ENCODE measurements around the gene PIEZO2.
"Not testable (repeated sequence)": the region's sequence is repeated elsewhere in the genome, so short reads cannot be mapped to it uniquely, and the experiment has no call there.

PIEZO2 gene

GRCh38 chr18:10928772-10929373 lies 220.5 kb downstream of the PIEZO2 start:
- no peak for DNase-seq (ENCODE audit: low read depth in 1 of 2, low spot score in 1 of 2)

- DNase-seq (ENCODE audit: low read depth in 1 of 2, low spot score in 1 of 2) = no peak
Measured at GRCh38 chr18:10928011-10928771, 221.2 kb downstream of the PIEZO2 start.

DNA sequence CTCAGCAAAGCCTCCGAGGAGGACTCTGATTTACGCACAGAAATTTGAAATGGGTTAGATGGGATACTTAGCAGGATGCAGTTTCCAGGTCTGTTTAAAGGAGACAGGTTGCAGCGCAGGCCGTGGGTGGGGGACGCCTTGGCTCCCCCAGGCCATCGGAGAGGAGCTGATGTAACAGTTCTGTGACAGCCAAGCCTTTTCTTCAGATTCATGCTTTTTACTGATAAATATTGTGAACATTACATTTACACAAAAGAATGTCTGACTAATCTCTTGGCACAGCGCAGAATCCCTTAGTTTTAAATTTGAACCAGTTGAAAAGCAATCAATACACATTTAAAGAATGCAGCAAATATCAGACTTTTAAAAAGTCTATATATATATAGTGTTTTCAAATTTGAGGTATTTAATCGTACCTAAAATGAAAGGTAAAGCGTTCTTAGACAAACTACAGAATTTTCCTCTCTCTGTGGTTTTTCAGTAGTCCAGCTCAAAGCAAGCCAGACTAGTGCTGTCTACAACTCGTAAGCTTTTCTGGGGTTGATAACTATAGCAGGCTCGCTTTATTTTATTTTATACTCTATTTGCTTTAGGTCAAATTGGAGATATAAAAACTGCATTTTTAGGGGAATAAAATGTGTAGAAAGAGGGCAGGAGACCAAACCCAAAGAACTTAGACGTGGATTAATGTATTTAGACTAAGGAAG lies 221.9 kb downstream of the PIEZO2 start:
- no peak for DNase-seq (ENCODE audit: low read depth in 1 of 2, low spot score in 1 of 2)

DNA sequence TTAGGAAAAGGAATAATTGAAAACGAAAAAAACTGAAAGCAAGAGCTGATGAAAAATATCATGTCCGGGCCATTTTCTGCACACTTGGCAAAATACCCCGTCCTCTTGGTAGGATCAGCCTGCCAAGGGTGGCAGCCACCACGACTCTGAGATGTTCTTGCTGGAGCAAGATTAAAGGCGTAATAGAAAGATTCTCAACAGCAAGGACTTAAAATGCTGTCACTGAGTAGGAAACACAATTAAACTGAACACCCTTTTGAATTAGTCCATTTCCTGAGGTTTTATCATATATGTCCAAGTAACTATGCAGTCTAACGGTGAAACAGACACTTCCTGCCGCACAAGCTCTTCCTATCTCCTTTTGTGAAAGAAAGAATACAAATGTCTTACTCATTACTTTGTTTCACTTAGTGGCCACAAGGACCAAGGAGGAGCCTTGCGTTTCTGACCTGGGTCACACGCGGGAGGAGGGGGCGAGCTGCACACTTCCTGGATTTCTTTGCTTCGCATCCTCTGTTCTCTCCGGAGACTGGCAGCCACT lies 222.7 kb downstream of the PIEZO2 start:
- no peak for DNase-seq (ENCODE audit: low read depth in 1 of 2, low spot score in 1 of 2)

GRCh38 chr18:10924290-10924689 lies 225.1 kb downstream of the PIEZO2 start:
- no peak for DNase-seq (ENCODE audit: low read depth in 1 of 2, low spot score in 1 of 2)

DNA sequence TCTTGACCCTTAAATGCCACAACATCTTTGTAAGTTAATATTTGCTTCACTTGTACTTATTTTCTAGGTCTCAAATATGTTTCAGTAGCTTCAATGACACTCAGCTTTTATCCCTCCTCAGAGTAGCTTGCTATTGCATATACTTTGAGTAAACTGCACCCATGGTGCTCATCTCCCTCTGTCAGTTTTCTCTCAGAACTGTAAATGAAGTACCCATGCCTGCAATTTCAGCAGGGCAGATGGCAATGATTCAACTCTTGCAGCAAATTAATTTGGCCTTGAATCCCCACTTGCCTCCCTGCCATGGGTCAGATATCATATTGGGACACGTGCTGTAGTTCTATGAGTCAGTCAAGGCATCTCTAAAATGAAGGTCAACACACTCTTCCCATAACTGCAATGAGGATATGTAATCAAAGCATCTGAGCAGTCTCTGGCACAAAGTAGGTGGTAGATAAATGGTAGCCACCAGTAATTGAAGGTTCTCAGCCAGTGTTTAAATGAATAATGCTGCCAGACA lies 225.8 kb downstream of the PIEZO2 start:
- DNase-seq (ENCODE audit: low read depth in 1 of 2, low spot score in 1 of 2) = no peak

DNA sequence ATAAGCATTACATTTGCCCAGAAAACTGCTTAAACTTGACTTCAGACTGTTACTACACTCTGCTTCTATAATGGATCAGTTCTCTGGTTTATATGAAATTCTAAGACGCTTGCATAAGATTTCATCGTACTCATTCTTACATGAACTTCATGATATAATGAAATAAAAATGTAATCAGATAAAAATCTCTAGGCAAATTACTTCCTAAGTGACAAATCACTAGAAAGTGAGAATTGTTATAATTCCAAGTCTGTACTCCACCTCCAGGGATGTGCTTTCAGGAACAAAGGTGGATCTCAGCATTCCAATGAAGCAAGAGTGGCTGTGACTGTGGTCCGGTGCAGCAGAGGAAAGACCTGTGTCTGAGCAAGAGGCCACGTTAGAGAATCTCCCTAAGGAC lies 226.2 kb downstream of the PIEZO2 start:
- DNase-seq (ENCODE audit: low read depth in 1 of 2, low spot score in 1 of 2) = no peak

- not testable (repeated sequence) for DNase-seq (ENCODE audit: low read depth in 1 of 2, low spot score in 1 of 2)
Measured at GRCh38 chr18:10922712-10923111, 226.7 kb downstream of the PIEZO2 start.

DNA sequence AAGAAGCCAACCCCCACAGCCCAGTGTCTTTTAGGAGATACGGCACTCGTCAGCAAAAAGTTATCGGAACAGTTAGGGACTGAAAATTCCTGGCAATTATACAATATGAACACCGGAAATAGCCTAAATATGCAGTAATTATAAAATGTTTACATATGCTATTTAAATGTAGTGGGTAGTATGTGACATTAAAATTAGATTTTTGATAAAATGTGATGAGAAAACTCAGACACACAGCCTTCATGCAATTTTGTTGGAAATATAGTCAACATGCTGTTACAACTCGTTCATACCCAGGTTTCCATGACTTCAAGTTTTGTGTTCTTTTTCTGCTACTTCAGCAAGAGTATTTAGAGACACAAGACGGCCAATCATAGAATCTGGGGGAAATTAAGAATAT lies 229.1 kb downstream of the PIEZO2 start:
- DNase-seq (ENCODE audit: low read depth in 1 of 2, low spot score in 1 of 2) = not testable (repeated sequence)

DNA sequence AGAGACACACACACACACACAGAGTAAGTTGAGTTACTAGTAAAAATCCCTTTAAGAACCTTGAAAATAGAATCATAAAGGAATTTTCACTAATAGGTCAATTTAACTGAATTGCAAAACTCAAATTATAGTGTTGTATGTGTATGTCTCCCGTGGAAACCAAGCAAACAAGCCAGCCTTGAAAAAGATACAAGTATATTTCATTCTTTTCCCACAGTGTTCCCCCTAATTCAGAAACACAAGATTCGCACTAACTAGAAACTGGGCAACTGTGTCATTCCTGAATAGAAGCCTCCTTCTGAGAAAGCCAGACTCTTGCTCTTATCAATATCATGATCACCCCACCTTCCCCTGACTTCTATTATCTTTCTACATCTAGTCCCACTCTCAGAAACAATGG lies 229.5 kb downstream of the PIEZO2 start:
- no peak for DNase-seq (ENCODE audit: low read depth in 1 of 2, low spot score in 1 of 2)

- no peak for DNase-seq (ENCODE audit: low read depth in 1 of 2, low spot score in 1 of 2)
Measured at GRCh38 chr18:10916865-10917264, 232.5 kb downstream of the PIEZO2 start.

GRCh38 chr18:10916387-10916786 lies 233.0 kb downstream of the PIEZO2 start:
- DNase-seq (ENCODE audit: low read depth in 1 of 2, low spot score in 1 of 2) = no peak

DNA sequence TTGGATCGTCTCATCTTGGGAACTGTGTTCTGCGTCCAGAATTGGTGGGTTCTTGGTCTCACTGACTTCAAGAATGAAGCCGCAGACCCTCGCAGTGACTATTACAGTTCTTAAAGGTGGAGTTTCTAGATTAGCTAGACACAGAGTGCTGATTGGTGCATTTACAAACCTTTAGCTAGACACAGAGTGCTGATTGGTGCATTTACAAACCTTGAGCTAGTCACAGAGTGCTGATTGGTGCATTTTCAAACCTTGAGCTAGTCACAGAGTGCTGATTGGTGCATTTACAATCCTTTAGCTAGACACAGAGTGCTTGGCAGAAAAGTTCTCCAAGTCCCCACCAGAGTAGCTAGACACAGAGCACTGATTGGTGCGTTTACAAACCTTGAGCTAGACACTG lies 233.6 kb downstream of the PIEZO2 start:
- not testable (repeated sequence) for DNase-seq (ENCODE audit: low read depth in 1 of 2, low spot score in 1 of 2)

DNA sequence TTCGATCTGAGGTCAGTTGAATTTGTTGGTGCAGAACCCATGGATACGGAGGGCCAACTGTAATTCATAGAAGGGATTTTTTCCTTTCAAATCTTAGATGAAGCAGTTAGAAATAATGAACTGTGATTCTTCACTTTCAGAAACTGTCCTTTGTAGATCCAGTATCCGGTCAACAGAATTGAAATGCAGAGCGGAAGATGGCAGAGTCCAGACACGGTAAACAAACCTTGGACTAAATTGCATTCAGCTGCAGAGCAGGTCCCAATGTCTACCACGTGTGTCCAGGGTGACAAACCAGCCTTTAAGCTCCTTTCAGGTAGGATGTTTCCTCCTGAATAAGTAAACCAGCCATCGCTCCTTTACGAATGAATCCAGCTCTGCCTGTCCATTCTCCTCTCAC lies 234.8 kb downstream of the PIEZO2 start:
- not testable (repeated sequence) for DNase-seq (ENCODE audit: low read depth in 1 of 2, low spot score in 1 of 2)

DNA sequence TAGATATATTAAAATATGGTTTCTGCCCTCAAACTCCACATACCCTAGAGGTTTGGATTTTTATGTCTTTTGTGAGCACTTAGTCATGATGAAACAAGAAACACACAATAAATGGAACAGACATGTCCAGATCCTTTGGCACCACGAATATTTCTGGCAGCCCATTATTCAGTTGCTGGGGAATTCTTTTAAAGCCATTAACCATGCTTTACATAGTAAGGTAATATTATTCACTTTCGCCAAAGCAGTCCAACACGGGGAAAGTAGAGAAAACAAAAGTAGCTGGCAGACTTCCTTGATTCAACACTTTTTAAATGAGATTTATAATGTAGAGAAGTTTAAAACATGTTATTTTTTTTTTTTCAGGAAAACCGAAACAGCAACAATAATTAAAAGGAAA lies 235.4 kb downstream of the PIEZO2 start:
- DNase-seq (ENCODE audit: low read depth in 1 of 2, low spot score in 1 of 2) = no peak

- no peak for DNase-seq (ENCODE audit: low read depth in 1 of 2, low spot score in 1 of 2)
Measured at GRCh38 chr18:10912790-10913545, 236.4 kb downstream of the PIEZO2 start.

- no peak for DNase-seq (ENCODE audit: low read depth in 1 of 2, low spot score in 1 of 2)
Measured at GRCh38 chr18:10909724-10910123, 239.6 kb downstream of the PIEZO2 start.

DNA sequence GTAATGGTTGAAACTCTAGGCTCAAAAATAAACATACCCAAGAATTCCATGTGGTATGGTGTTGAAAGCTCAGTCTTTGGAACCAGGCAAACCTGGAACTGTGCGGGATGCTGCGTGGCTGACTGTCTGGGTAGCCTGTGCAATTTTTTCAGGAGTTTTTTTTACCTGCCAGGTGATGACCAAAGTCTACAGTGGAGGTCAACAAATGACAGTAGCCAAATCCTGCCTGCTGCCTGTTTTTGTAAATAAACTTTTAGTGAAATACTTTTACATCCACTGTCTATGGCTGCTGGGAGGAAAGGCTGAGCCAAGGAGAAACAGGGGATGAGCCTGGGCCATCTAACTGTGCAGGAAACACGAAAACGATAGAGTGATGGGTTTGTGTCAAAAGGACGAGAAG lies 240.6 kb downstream of the PIEZO2 start:
- no peak for DNase-seq (ENCODE audit: low read depth in 1 of 2, low spot score in 1 of 2)

DNA sequence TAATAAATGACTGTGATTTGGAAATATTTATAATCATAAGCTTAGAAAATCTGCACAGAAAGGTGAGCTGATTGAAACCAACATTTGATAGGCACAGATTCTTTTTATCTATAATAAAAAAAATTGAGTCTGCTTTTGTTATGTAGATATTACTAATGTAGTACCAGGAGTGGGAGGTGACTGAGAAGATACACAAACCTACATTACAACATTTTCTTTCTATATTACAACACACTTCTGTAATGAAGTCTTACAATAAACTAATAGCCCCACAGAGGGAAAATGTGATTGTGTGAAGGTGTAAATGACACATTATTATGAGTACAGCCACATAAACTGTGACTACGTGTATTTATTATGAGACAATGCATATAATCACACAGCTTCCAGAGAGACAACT lies 241.6 kb downstream of the PIEZO2 start:
- DNase-seq (ENCODE audit: low read depth in 1 of 2, low spot score in 1 of 2) = no peak

- DNase-seq (ENCODE audit: low read depth in 1 of 2, low spot score in 1 of 2) = no peak
Measured at GRCh38 chr18:10901329-10901728, 248.0 kb downstream of the PIEZO2 start.

GRCh38 chr18:10900435-10900834 lies 248.9 kb downstream of the PIEZO2 start:
- DNase-seq (ENCODE audit: low read depth in 1 of 2, low spot score in 1 of 2) = no peak

Data from activated T-helper 1 cell treated with anti-CD3 and anti-CD28 coated beads, Interleukin-2, amount 50 U/mL, for 16 hours (primary cell).